ENCODE data around the gene BCL6.

The BCL6 gene

DNA sequence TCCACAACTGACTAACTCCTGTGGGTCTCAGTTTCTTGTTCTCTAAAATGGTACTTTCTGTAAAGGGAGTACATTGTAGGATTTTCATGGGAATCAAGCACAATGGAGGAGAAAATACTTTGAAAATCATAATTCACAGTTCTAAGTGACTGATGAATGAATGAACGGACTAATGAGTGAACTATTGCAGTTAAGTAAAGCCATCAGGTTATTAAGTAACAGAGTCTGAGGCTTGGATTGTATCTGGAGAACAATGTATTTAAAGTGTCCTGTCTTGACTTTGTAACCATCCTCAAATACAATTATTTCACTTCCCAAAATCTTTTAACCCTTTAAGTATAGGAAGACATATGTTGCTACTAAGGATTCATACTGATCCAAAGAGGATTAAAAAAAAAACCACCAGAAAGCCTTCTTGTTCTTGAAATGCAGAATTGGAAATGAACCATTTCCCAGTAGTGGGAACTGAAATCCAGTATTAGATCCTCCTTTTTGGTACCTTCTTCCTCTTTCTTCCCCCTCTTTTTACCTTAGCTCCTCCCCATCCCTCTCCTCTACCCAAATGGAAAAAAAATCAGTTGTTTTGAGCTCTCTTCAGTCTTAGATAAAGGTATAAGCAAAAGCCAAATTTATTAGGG is 13.2 kb upstream of the BCL6 start:
- Histone ChIP-seq H3K9me3 (ENCODE audit: control insufficient read depth, low read depth, low read length) (no peaks in the 10 kb centered on the region), H3K36me3 (ENCODE audit: control insufficient read depth, low read depth, low read length) (no peaks in the 10 kb centered on the region), H3K9ac (ENCODE audit: low read length) (no peak overlapping the region), H3K4me1 (ENCODE audit: control insufficient read depth, low read depth, low read length) (no peaks in the 10 kb centered on the region), H3K4me3 (ENCODE audit: low read length) (no peak overlapping the region), H3K27me3 (ENCODE audit: control insufficient read depth, insufficient read depth, low read length) (no peaks in the 10 kb centered on the region), H3K27ac (ENCODE audit: low read length) (no peak overlapping the region)

- Histone ChIP-seq H3K4me3 (ENCODE audit: low read length) (no peak overlapping the region), H3K4me1 (ENCODE audit: control insufficient read depth, low read depth, low read length) (peaks cover 26% of the 10 kb centered on the region), H3K36me3 (ENCODE audit: control insufficient read depth, low read depth, low read length) (no peaks in the 10 kb centered on the region), H3K27ac (ENCODE audit: low read length) (no peak overlapping the region), H3K9me3 (ENCODE audit: control insufficient read depth, low read depth, low read length) (no peaks in the 10 kb centered on the region), H3K27me3 (ENCODE audit: control insufficient read depth, insufficient read depth, low read length) (no peaks in the 10 kb centered on the region), H3K9ac (ENCODE audit: low read length) (no peak overlapping the region)
Measured at GRCh38 chr3:187753516-187753915, 8.2 kb upstream of the BCL6 start.

GRCh38 chr3:187750513-187751123 is 5.3 kb upstream of the BCL6 start:
- peak overlapping the region; percentile 52 for H3K9ac ChIP-seq (ENCODE audit: low read length)
- no peaks in the 10 kb centered on the region for H3K27me3 ChIP-seq (ENCODE audit: control insufficient read depth, insufficient read depth, low read length)
- peak overlapping the region; percentile 67 for H3K27ac ChIP-seq (ENCODE audit: low read length)
- H3K36me3 ChIP-seq (ENCODE audit: control insufficient read depth, low read depth, low read length): no peaks in the 10 kb centered on the region
- H3K9me3 ChIP-seq (ENCODE audit: control insufficient read depth, low read depth, low read length): no peaks in the 10 kb centered on the region
- H3K4me1 ChIP-seq (ENCODE audit: control insufficient read depth, low read depth, low read length): peaks cover 47% of the 10 kb centered on the region
- H3K4me3 ChIP-seq (ENCODE audit: low read length): peak overlapping the region; percentile 41

- Histone ChIP-seq H3K4me3 (ENCODE audit: low read length) (peak overlapping the region; percentile 41), H3K27ac (ENCODE audit: low read length) (peak overlapping the region; percentile 67)
Measured at GRCh38 chr3:187750006-187750512, 4.8 kb upstream of the BCL6 start.

GRCh38 chr3:187748050-187748481 is 2.8 kb upstream of the BCL6 start:
- Histone ChIP-seq H3K9ac (ENCODE audit: low read length) (no peak overlapping the region), H3K27me3 (ENCODE audit: control insufficient read depth, insufficient read depth, low read length) (peaks cover 10% of the 10 kb centered on the region), H3K36me3 (ENCODE audit: control insufficient read depth, low read depth, low read length) (no peaks in the 10 kb centered on the region), H3K4me1 (ENCODE audit: control insufficient read depth, low read depth, low read length) (peaks cover 47% of the 10 kb centered on the region), H3K9me3 (ENCODE audit: control insufficient read depth, low read depth, low read length) (no peaks in the 10 kb centered on the region), H3K27ac (ENCODE audit: low read length) (no peak overlapping the region), H3K4me3 (ENCODE audit: low read length) (no peak overlapping the region)

More at GRCh38 chr3:187750006-187750512, 4.8 kb upstream of the BCL6 start:
- no peaks in the 10 kb centered on the region for H3K9me3 ChIP-seq (ENCODE audit: control insufficient read depth, low read depth, low read length)
- no peaks in the 10 kb centered on the region for H3K36me3 ChIP-seq (ENCODE audit: control insufficient read depth, low read depth, low read length)
- no peaks in the 10 kb centered on the region for H3K27me3 ChIP-seq (ENCODE audit: control insufficient read depth, insufficient read depth, low read length)
- H3K9ac ChIP-seq (ENCODE audit: low read length): peak overlapping the region; percentile 52
- H3K4me1 ChIP-seq (ENCODE audit: control insufficient read depth, low read depth, low read length): peaks cover 47% of the 10 kb centered on the region

DNA sequence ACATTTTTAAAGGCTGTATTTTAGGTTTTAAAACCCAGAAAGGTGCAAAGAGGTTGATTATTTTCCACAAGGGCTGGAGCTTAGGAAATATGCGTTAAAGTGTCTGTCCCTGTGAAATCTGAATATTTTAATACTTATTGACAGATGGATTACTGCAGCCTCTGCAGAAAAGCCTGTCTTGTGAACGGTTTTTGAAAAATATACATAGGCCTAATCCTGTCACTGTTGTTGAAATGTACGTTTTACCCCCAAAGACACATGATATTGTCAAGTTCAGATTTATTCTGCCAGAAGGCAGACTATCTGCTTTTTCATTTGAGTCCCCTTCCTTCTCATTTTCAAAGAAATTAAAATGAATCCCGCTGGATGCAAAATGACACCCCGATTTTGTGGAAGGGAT is 2.2 kb upstream of the BCL6 start:
- Histone ChIP-seq H3K9ac (ENCODE audit: low read length) (no peak overlapping the region), H3K36me3 (ENCODE audit: control insufficient read depth, low read depth, low read length) (no peaks in the 10 kb centered on the region), H3K4me3 (ENCODE audit: low read length) (no peak overlapping the region), H3K4me1 (ENCODE audit: control insufficient read depth, low read depth, low read length) (peaks cover 47% of the 10 kb centered on the region), H3K27ac (ENCODE audit: low read length) (no peak overlapping the region), H3K27me3 (ENCODE audit: control insufficient read depth, insufficient read depth, low read length) (peaks cover 15% of the 10 kb centered on the region), H3K9me3 (ENCODE audit: control insufficient read depth, low read depth, low read length) (no peaks in the 10 kb centered on the region)

DNA sequence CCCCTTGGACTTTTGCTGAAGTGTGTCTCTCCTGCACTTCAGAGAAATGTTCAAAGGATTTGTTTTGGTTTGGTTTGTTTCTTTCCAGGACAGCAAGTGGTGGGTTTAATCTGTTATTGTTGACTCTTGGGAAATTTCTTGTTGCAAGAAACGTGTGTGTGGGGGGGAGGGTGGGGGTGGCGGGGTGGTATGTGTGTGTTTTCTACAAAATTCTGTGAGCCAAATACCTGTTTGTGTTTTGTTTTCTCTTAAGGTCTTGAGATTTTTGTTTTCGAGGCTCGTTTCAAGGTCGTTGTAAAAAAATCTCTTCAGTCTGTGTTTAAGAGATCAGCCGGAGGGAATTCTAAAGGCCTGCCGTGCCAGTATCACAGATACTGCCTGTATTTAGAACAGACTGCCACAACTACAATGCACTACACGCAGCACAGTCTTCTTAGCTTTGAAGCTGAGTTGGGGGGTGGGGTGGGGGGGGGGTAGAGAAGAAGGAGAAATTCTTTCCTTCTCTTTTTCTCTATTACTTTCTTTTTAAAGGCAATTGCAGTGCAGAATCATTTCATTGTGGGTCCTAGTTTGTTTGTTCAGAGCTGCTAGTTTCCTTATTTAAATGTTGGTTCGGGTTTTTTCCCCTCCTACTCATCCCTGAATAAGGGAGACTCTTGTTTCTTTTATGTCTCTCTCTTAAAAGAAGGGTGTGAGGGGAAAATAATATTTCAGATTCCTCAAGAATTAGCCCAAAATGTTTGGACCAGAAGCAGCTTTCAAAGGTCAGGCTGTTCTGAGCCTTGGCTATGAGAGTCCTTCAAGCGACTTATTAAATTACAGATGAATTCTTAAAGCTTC is 1.4 kb upstream of the BCL6 start:
- Histone ChIP-seq H3K36me3 (ENCODE audit: control insufficient read depth, low read depth, low read length) (no peaks in the 10 kb centered on the region), H3K4me3 (ENCODE audit: low read length) (peak overlapping the region; percentile 62), H3K4me1 (ENCODE audit: control insufficient read depth, low read depth, low read length) (peaks cover 55% of the 10 kb centered on the region), H3K27me3 (ENCODE audit: control insufficient read depth, insufficient read depth, low read length) (peaks cover 24% of the 10 kb centered on the region), H3K27ac (ENCODE audit: low read length) (no peak overlapping the region), H3K9me3 (ENCODE audit: control insufficient read depth, low read depth, low read length) (no peaks in the 10 kb centered on the region), H3K9ac (ENCODE audit: low read length) (peak overlapping the region; percentile 97)

- H3K9ac ChIP-seq (ENCODE audit: low read length): peak overlapping the region; percentile 97
- peaks cover 56% of the 10 kb centered on the region for H3K4me1 ChIP-seq (ENCODE audit: control insufficient read depth, low read depth, low read length)
- H3K4me3 ChIP-seq (ENCODE audit: low read length): peak overlapping the region; percentile 62
- no peaks in the 10 kb centered on the region for H3K9me3 ChIP-seq (ENCODE audit: control insufficient read depth, low read depth, low read length)
- H3K27me3 ChIP-seq (ENCODE audit: control insufficient read depth, insufficient read depth, low read length): peaks cover 30% of the 10 kb centered on the region
- H3K27ac ChIP-seq (ENCODE audit: low read length): peak overlapping the region; percentile 100
- H3K36me3 ChIP-seq (ENCODE audit: control insufficient read depth, low read depth, low read length): no peaks in the 10 kb centered on the region
Measured at GRCh38 chr3:187746059-187746441, 782 bp upstream of the BCL6 start.

DNA sequence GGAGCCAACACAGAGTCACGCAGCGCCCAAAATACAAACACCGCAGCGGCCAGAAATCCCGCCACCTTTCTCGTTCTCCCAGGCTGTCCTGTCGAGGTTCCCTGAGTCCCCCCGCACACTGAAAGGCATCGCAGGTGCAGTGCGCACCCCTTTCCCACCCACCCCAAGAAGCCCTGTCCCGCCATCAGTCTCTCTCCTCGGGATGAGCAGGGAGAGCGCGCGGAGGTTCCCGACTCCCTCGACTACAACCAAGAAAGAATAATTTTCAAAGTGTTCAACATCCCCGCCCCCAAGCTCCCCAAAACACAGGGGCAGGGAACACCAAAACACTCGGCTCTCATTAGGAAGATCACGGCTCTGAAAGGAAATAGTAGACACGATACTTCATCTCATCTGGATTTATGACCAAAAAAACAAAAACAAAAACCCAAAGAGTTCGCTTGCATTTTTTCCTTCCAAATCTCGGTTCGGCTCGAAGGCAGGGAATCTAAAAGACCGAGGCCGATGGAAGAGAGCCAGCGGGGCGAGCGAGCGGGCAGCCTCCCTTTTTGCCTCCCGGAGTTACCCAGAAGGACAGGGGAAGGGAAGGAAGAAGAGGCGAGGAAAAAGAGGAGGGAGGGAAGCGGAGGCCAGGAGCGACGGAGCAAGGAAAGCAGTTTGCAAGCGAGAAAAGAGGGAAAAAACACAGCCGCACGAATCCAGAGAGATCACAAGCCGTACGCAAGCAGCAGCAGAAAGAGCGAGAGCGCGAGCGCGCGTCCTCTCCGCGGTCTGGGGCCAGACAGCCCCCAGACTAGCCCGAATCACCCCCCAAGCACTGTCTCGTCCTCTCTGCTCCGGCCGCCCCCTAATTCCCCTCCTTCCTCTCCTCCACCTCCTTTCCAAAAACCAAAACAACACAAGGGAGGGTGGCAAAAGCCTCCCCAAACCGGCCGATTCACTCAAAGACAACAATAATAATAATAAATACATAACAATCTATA is 808 bp downstream of the BCL6 start:
- Histone ChIP-seq H3K27ac (ENCODE audit: low read length) (no peak overlapping the region), H3K9ac (ENCODE audit: low read length) (peak overlapping the region; percentile 97), H3K36me3 (ENCODE audit: control insufficient read depth, low read depth, low read length) (no peaks in the 10 kb centered on the region), H3K4me1 (ENCODE audit: control insufficient read depth, low read depth, low read length) (peaks cover 47% of the 10 kb centered on the region), H3K27me3 (ENCODE audit: control insufficient read depth, insufficient read depth, low read length) (peaks cover 41% of the 10 kb centered on the region), H3K9me3 (ENCODE audit: control insufficient read depth, low read depth, low read length) (no peaks in the 10 kb centered on the region), H3K4me3 (ENCODE audit: low read length) (peak overlapping the region; percentile 62)

- H3K36me3 ChIP-seq (ENCODE audit: control insufficient read depth, low read depth, low read length): no peaks in the 10 kb centered on the region
- peaks cover 46% of the 10 kb centered on the region for H3K27me3 ChIP-seq (ENCODE audit: control insufficient read depth, insufficient read depth, low read length)
- H3K27ac ChIP-seq (ENCODE audit: low read length): no peak overlapping the region
- H3K4me1 ChIP-seq (ENCODE audit: control insufficient read depth, low read depth, low read length): peaks cover 37% of the 10 kb centered on the region
- H3K9ac ChIP-seq (ENCODE audit: low read length): peak overlapping the region; percentile 97
- no peaks in the 10 kb centered on the region for H3K9me3 ChIP-seq (ENCODE audit: control insufficient read depth, low read depth, low read length)
- H3K4me3 ChIP-seq (ENCODE audit: low read length): peak overlapping the region; percentile 62
Measured at GRCh38 chr3:187743195-187744141, 1.8 kb downstream of the BCL6 start.

Measured in iPS-18a (cell line).